PC-3 (cell line): Measurements from ENCODE around the gene TSPAN9. TPM values are rescaled to one million over a fixed set of nuclear protein-coding genes. Genes with fewer than 3 reads are reported as not detected.

Experiments used
- ATAC-seq: fragments of 200-7000 bp; cut with Tn5 transposase; 2 replicates; pipeline ENCODE4 v1.9.1; 2020; ENCODE audit warnings: mild to moderate bottlenecking, moderate library complexity
- BruUV-seq: library from RNA; stranded (reverse); fragments of 400-500 nt; replicated peaks from 2 replicates; lab custom pipeline; 2021; lab: Mats Ljungman, UMichigan
- CTCF ChIA-PET: fragments of 300-600 bp; sonication (Branson Sonifier 250); formaldehyde crosslinking; loops from one replicate; lab custom pipeline; 2022; ENCODE audit warnings: antibody characterized with exemption; lab: Charles Lee
- POLR2A ChIA-PET: fragments of 300-600 bp; sonication (Branson Sonifier 250); formaldehyde crosslinking; loops from one replicate; lab custom pipeline; 2022; ENCODE audit warnings: antibody characterized with exemption; ENCODE audit not compliant: unreplicated experiment; lab: Charles Lee
- DNase-seq: peaks from one replicate; pipeline ENCODE4 v3.0.0-alpha.2; 2015
- H2AFZ ChIP-seq: fragments of 300-600 bp; sonication (generic); 2 replicates; pipeline ENCODE4 v1.6.0; 2016; ENCODE audit warnings: antibody characterized with exemption, low read length
- H3F3A ChIP-seq: fragments of 300-600 bp; sonication (generic); one replicate; pipeline ENCODE4 v1.6.0; 2017; ENCODE audit warnings: antibody characterized with exemption, low read length, control low read depth, mild to moderate bottlenecking; ENCODE audit not compliant: unreplicated experiment
- H3K27ac ChIP-seq: fragments of 300-600 bp; sonication (generic); 2 replicates; pipeline ENCODE4 v1.5.1; 2016; ENCODE audit warnings: mild to moderate bottlenecking, low read length
- H3K27me3 ChIP-seq: fragments of 300-600 bp; sonication (generic); 2 replicates; pipeline ENCODE4 v1.6.1; 2016; ENCODE audit warnings: low read length, mixed read lengths
- H3K36me3 ChIP-seq: fragments of 300-600 bp; sonication (generic); 2 replicates; pipeline ENCODE4 v1.6.1; 2016; ENCODE audit warnings: low read depth, mixed run types, low read length, mixed read lengths
- H3K4me1 ChIP-seq: fragments of 300-600 bp; sonication (generic); 2 replicates; pipeline ENCODE4 v1.5.1; 2016; ENCODE audit warnings: low read length; ENCODE audit not compliant: insufficient read depth
- H3K4me2 ChIP-seq: fragments of 300-600 bp; sonication (generic); 2 replicates; pipeline ENCODE4 v1.6.0; 2016; ENCODE audit warnings: low read length
- H3K4me3 ChIP-seq: fragments of 300-600 bp; sonication (generic); 2 replicates; pipeline ENCODE4 v1.5.1; 2016; ENCODE audit warnings: mild to moderate bottlenecking, low read length, mixed read lengths
- H3K79me2 ChIP-seq: fragments of 300-600 bp; sonication (generic); 2 replicates; pipeline ENCODE4 v1.6.1; 2017; ENCODE audit warnings: low read length, mixed read lengths
- H3K9ac ChIP-seq: fragments of 300-600 bp; sonication (generic); 2 replicates; pipeline ENCODE4 v1.6.0; 2016; ENCODE audit warnings: mild to moderate bottlenecking, low read length
- H3K9me2 ChIP-seq: fragments of 300-600 bp; sonication (generic); replicated peaks from 2 replicates; pipeline ENCODE4 v1.6.1; 2016; ENCODE audit warnings: mixed run types, low read length, mixed read lengths
- H3K9me3 ChIP-seq: fragments of 300-600 bp; sonication (generic); 2 replicates; pipeline ENCODE4 v1.6.1; 2016; ENCODE audit warnings: low read length, mixed read lengths
- H4K20me1 ChIP-seq: fragments of 300-600 bp; sonication (generic); 2 replicates; pipeline ENCODE4 v1.6.1; 2016; ENCODE audit warnings: low read length, mixed read lengths
- CTCF ChIP-seq: fragments of 300-600 bp; sonication (generic); conservative IDR thresholded peaks from 2 replicates; pipeline ENCODE4 v1.5.1; 2017; ENCODE audit warnings: antibody characterized with exemption, low read depth, mild to moderate bottlenecking, low read length
- EZH2 ChIP-seq: fragments of 300-600 bp; sonication (generic); IDR thresholded peaks from one replicate; pipeline ENCODE4 v1.6.1; 2017; ENCODE audit warnings: antibody characterized with exemption, mild to moderate bottlenecking, low read length; ENCODE audit not compliant: unreplicated experiment
- EZH2phosphoT487 ChIP-seq: fragments of 300-600 bp; sonication (generic); IDR thresholded peaks from 2 replicates; pipeline ENCODE4 v1.6.1; 2018; ENCODE audit warnings: mild to moderate bottlenecking, antibody characterized with exemption, low read length, borderline replicate concordance
- intact Hi-C: fragments of 100-400 bp; cut with micrococcal nuclease; formaldehyde crosslinking; loops from 2 replicates; pipeline ENCODE4 v1.9.0; 2023
- total RNA-seq: library from RNA; depleted of rRNA; stranded (reverse); fragments of >200 nt; gene quantifications from 2 replicates; pipeline ENCODE4 v1.2.3, GENCODE V29; 2014

The TSPAN9 gene
- total RNA-seq, 1 experiment from 2014 or later, result 6.2 TPM

GRCh38 chr12:3200814-3201233 lies 123.6 kb downstream of the TSPAN9 start:
- H3K9me3 ChIP-seq, result no peaks in the 10 kb centered on the region
- no TSS peak for BruUV-seq
- peak; percentile 34 for ATAC-seq
- no peaks in the 10 kb centered on the region for H3K36me3 ChIP-seq
- no peak overlapping the region for H3K9ac ChIP-seq
- H3K79me2 ChIP-seq, result no peaks in the 10 kb centered on the region
- no peaks in the 10 kb centered on the region for H4K20me1 ChIP-seq
- no peaks in the 10 kb centered on the region for H3F3A ChIP-seq
- intact Hi-C loops, result loop anchor here (2.0 to 10.0 kb wide), 2 partner anchors 32 to 74 kb away; no protein-coding TSS in a partner anchor
- peak overlapping the region; percentile 94 for H3K4me2 ChIP-seq
- TF ChIP-seq EZH2phosphoT487, result no peak
- no peak for TF ChIP-seq CTCF
- no peak for TF ChIP-seq EZH2
- no peaks in the 10 kb centered on the region for H3K9me2 ChIP-seq
- peaks cover 22% of the 10 kb centered on the region for H3K27me3 ChIP-seq
- peak overlapping the region; percentile 70 for H3K4me3 ChIP-seq
- peak overlapping the region; percentile 72 for H2AFZ ChIP-seq
- no peak overlapping the region for H3K27ac ChIP-seq
- POLR2A ChIA-PET, result no interaction called here
- CTCF ChIA-PET, result no interaction called here
- DNase-seq, result peak; percentile 8
- H3K4me1 ChIP-seq, result peaks cover 9% of the 10 kb centered on the region

- H3K79me2 ChIP-seq, result no peaks in the 10 kb centered on the region
- ChIA-PET POLR2A (no interaction called here), CTCF (no interaction called here)
- peaks cover 9% of the 10 kb centered on the region for H3K4me1 ChIP-seq
- no peak for DNase-seq
- BruUV-seq, result no TSS peak
- peak overlapping the region; percentile 70; the same call in 1 of the 2 replicates for H3K4me3 ChIP-seq
- H3K27me3 ChIP-seq, result peaks cover 22% of the 10 kb centered on the region
- H3K27ac ChIP-seq, result no peak overlapping the region
- no peak for ATAC-seq
- H2AFZ ChIP-seq, result no peak overlapping the region
- no peaks in the 10 kb centered on the region for H3F3A ChIP-seq
- no peak overlapping the region for H3K9ac ChIP-seq
- peak overlapping the region; percentile 94 for H3K4me2 ChIP-seq
- TF ChIP-seq EZH2, result no peak
- no peak for TF ChIP-seq EZH2phosphoT487
- TF ChIP-seq CTCF, result no peak
- H3K9me3 ChIP-seq, result no peaks in the 10 kb centered on the region
- H3K9me2 ChIP-seq, result no peaks in the 10 kb centered on the region
- intact Hi-C loops, result loop anchor here (2.0 to 10.0 kb wide), 3 partner anchors 33 to 129 kb away; no protein-coding TSS in a partner anchor
- no peaks in the 10 kb centered on the region for H3K36me3 ChIP-seq
- no peaks in the 10 kb centered on the region for H4K20me1 ChIP-seq
These were observed 124.3 kb downstream of the TSPAN9 start for GRCh38 chr12:3201339-3202051.

- Histone ChIP-seq H3K27ac (no peak overlapping the region), H3K27me3 (peaks cover 22% of the 10 kb centered on the region), H3K9me2 (no peaks in the 10 kb centered on the region), H4K20me1 (no peaks in the 10 kb centered on the region), H3K36me3 (no peaks in the 10 kb centered on the region), H3K4me3 (no peak overlapping the region), H3K4me1 (peaks cover 9% of the 10 kb centered on the region), H2AFZ (no peak overlapping the region), H3K9me3 (no peaks in the 10 kb centered on the region), H3K79me2 (no peaks in the 10 kb centered on the region), H3K4me2 (no peak overlapping the region), H3K9ac (no peak overlapping the region), H3F3A (no peaks in the 10 kb centered on the region)
- no peak for TF ChIP-seq EZH2
- no peak for TF ChIP-seq EZH2phosphoT487
- no peak for TF ChIP-seq CTCF
- DNase-seq, result no peak
- CTCF ChIA-PET, result no interaction called here
- POLR2A ChIA-PET, result no interaction called here
- no peak for ATAC-seq
- BruUV-seq, result no TSS peak
- intact Hi-C loops, result loop anchor here (2.0 to 10.0 kb wide), 2 partner anchors 73 to 129 kb away; no protein-coding TSS in a partner anchor
These were observed 124.9 kb downstream of the TSPAN9 start for GRCh38 chr12:3202096-3202495.
